NCI-H774 (cell line): ENCODE data around the gene SPATC1L.

ENCODE experiments used
- DNase-seq: peaks from one replicate; lab custom pipeline; 2025; lab: John Stamatoyannopoulos, UW

The SPATC1L gene

DNA sequence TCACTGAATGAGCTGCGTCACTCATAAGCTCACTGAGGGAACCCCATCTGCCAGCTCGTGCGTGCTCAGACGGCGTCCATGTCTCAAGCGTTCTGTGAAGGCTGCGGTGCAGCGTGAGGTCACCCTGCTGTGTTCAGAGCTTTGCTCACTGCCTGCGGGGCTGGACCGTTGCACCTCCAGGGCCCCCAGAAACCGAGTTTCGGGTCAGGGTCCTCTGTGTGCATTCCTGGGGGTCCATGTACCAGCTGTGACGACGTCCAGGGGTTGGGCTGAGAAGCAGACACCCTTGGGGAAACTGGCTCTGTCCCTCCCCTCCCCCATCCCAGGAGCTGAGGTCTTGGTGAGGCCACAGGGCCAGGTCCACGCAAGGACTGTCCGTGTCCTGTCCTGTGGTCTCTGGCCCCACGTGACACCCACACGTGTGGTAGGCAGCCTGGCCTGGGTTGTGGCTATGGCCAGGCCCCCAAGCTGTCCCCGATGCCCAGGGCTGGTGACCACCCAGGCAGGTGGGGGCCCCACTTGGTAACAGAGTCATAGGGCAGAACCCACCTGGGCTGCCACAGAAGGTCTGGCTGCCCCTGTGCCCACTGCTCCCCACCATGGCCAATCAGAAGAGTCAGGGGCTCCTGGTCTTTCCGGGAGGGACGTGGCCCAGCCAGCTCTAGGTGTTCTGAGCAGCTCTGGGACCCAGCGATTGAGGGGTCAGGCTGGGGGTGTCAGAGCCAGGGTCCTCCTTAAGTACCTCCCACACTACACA lies 53.2 kb downstream of the SPATC1L start:
- no peak for DNase-seq

DNA sequence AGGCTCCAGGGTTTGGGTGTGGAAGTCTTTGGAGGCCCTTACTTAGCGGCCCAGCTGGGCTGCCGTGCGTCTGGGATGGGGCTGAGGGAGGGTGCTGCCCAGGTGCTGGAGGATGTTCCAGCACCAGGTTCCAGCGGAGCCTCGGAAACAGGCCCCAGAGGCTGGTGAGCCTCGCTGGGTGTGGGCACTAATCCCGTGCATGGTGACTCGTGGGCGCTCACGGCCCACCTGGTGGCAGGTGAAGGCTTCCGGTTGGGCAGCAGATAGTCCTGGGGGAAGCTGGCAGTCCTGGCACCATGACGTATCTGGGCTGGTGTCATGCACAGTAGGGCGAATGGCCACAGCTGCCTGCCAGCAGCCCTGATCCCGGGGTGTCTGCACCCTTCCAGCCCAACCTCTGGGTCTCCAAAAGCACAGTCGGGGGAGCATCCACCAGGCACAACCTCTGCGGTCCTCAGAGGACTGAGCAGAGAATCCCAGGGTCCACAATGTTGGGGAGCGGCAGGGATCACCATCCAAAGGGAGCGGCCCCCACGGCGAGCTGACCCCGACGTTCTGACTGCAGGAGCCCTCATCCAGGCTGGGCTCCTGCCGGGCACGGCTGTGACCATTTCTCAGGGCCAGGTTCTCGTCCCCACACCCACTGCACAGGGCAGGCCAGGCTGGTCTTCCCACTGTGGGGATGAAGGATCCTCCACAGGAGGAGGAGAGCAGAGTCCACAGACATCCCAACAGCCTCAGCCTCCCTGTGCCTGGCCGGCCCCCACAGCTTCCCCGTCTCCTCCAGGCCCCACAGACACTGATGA lies 54.2 kb downstream of the SPATC1L start:
- no peak for DNase-seq

DNA sequence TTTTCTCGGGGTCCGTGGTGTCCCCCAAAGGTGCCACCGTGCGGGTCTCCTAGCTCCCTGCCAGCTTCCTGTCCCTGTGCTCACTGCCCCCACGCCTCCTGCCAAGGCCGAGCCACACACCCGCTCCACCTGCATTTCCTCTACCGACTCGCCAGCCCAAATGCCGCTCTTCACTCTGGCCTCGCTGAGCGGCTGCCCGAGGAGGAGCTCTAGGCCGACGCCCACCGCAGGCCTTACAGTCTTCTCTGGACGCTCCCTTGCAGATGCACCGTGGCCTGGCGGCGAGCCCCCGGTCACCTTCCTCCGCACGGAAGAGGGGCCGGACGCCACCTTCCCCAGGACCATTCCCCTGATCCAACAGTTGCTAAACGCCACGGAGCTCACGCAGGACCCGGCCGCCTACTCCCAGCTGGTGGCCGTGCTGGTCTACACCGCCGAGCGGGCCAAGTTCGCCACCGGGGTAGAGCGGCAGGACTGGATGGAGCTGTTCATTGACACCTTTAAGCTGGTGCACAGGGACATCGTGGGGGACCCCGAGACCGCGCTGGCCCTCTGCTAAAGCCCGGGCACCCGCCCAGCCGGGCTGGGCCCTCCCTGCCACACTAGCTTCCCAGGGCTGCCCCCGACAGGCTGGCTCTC lies 55.2 kb downstream of the SPATC1L start:
- no peak for DNase-seq

DNA sequence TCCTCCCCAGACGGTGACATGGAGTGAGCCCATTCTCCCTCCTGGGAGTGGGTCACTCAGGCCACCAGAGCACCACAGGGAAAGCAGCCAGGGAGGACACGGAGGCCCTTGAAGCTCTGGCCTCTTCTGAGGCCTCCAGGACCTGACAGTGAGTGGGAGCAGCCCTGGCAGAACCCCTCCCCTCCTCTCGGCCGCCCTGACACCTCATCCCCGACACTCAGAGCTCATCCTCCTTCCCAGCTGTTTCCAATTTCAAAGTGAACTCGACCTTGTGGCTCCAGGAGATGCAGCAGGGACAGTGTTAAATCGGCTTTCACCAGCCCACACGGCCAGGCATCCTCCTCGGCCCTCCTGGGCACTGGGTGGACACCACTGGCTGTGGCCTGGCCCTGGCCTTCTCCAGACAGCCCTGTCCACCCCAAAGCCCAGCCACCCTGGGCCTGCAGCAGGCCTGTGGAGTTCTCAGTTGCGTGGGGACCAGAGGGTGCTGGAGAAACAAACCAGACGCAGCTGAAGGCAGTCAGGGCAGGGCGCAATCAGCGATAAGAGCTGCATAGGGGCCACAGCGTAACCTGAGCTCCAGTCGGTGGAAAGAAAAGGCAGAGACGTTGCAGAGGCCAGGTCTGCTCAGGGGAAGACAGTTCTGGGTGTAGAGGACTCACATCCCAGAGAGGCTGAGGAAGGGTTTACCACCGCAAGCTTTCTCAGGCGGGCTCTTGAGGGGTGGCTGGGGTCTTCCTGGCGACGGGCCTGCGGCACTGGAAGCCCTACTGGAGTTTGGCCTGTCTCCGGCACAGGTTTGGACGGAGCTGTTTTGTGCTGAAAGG lies 55.9 kb downstream of the SPATC1L start:
- no peak for DNase-seq

DNA sequence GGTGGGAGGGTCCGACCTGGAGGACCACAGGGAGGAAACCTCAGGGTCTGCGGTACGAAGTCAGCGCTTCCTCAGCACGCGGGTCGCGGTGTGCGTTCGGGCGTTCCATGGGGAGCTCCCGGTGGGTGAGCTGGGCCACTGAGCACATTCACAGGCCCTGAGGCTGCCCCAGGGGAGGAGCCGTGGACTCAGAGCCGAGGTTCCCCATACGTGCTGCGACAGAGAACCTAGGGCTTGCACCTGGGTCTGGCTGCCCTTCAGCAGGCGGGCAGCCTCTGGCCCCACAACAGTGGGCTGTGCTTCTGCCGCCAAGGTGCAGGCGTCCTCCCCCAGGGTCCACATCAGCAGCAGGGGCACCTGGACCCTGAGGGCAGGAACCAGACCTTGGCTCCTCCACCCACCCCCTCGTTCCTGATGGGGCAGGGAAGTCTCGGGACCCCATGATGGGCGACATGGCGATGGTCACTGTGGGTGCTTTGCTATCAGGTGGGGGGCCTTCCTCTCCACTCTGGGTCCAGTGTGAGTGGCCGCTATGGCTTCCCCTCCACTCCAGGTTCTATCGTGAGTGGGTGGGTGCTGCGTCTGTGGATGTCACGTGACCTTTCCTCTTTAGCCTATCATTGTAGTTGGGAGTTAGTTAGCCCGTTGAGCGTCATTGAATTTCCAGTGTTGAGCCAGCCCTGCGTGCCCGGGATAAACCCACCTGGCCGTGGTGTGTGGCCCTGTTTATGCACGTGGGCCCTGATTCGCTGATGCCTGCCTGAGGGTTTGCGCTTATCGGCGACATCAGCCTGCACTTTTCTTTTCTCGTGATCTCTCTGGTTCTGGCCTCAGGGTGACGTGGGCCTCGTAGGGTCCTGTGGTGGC lies 56.8 kb downstream of the SPATC1L start:
- DNase-seq = no peak

GRCh38 chr21:46126309-46127238 lies 57.7 kb downstream of the SPATC1L start:
- no peak for DNase-seq

DNA sequence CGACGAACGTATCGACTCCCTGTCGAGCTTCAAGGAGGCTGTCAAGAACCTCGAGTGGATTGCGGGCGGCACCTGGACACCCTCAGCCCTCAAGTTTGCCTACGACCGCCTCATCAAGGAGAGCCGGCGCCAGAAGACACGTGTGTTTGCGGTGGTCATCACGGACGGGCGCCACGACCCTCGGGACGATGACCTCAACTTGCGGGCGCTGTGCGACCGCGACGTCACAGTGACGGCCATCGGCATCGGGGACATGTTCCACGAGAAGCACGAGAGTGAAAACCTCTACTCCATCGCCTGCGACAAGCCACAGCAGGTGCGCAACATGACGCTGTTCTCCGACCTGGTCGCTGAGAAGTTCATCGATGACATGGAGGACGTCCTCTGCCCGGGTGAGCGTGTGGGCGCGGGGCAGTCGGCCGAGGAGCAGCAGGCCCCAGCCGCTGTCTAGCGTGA lies 58.4 kb downstream of the SPATC1L start:
- DNase-seq = no peak

GRCh38 chr21:46124926-46125845 lies 59.1 kb downstream of the SPATC1L start:
- DNase-seq = no peak

GRCh38 chr21:46124083-46124925 lies 60.0 kb downstream of the SPATC1L start:
- no peak for DNase-seq

DNA sequence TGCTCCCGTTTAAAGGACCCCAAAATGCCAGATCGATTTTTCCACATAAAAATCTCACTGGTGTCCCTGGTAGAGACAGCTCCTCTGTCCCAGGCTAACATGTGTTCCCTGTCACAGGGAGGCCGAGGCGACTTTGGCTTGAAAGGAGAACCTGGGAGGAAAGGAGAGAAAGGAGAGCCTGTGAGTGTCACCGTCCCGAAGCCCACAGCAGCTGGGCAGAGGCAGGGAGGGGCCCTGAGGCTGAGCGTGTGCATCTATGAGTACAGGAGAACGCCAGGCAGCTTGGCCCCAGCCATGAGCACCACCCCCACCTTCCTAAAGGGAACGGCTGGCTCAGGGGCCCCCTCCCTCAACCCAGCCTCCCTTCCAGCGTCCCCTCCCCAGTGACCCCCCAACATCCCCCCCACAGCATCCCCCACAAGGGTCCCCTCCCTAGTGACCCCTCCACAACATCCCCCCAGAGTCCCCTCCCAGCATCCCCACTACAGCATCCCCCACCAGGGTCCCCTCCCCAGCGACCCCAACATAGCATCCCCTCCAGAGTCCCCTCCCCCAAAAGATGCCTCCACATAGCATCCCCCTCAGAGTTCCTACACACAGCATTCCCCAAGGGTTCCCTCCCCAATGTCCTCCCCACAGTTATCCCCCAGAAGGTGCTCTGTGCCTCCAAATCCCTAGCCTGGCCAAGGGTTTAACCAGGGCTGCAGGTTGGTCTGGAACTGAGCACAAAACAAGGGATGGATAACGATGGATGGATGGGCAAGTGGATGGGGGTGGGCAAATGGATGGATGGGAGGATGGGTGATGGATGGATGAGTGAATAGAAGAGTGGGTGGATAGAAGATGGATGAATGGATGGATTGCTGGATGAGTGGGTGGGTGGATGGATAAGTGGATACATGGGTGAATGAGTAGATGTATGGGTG lies 61.2 kb downstream of the SPATC1L start:
- no peak for DNase-seq

DNA sequence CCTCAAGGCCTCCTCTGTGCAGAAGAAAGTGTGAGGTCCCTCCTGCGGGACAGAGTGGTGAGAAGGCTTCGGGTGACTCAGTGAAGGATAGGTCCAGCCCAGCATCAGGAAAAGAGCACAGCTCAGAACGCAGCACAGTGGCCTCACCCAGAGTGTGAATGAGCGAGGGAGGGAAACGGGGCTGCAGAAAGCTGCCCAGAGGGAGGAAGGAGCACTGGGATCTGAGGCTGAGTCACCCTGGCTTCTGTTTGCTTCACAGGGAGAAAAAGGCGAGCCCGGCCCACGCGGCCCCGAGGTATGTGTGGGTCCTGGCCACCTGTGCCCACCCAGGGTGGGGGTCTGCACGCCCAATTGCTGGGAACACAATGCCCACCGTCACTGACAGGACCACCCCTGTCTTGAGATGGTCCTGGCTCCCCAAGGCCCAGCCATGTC lies 62.0 kb downstream of the SPATC1L start:
- no peak for DNase-seq

GRCh38 chr21:46121286-46122221 lies 62.7 kb downstream of the SPATC1L start:
- no peak for DNase-seq

DNA sequence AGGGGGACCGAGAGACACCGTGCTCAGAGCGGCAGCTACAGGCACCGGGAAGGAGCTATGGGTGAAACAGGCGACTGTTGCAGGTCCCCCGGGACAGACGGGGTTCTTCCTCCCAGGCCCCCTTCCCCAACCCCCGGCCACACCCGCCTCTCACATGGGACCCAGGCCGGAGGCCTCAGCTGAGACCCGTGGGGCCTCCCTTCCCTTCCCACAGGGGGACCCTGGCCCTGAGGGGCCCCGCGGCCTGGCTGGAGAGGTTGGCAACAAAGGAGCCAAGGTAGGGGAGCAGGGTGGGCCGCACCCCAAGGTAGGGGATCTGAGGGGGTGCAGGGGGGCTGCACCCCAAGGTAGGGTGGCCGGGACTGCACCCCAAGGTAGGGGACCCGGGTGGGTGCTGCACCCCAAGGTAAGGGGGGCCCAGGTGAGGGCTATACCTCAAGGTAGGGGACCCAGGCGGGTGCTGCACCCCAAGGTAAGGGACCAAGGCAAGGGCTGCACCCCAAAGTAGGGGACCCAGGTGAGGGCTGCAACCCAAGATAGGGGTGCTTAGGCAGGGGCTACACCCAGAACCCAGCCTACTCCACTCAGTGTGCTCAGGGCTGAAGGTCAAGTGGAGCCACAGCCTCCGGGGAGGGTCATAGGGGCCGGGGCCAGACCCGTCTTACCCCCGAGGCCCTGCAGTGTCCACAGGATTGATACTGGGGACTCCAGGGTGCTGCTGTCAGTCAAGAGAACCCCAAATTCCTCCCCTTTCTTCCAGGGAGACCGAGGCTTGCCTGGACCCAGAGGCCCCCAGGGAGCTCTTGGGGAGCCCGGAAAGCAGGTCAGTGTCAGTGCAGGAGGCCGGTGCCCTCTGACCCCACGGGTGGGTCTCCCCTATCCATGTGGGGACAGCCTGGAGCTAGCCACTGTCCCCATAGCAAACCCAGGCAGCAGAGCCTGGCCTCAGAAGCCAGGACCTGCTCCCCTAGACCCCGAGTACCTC lies 63.7 kb downstream of the SPATC1L start:
- no peak for DNase-seq

DNA sequence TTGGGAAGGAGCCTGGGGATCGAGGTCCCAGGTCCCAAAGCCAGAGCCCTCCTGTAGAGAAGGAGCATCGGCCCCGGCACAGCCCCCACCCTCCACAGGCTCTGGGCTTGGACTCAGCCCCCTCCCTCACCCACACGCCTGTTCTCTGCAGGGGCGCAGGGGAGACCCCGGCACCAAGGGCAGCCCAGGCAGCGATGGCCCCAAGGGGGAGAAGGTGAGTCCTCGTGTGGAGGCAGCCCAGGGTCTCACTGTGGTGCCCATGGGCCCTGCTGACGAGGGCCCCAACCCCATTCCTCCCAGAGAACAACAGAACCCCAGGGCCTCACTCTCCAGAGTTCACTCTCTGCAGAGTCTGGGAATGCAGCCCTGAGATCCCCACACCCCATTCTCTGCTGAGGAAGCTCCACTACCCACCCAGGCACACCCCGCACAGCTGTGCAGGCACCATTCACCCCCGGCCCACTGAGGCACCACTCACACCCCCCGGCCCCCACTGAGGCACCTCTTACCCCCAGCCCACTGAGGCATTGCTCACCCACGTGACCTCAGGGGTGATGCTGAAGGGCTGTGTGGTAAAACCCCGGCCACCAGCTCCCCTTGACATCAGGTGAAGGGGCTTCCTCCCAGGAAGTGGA lies 64.5 kb downstream of the SPATC1L start:
- no peak for DNase-seq
